Kidney epithelial cell (primary cell): Measurements from ENCODE around the gene FGF2. TPM values are rescaled to one million over a fixed set of nuclear protein-coding genes. Genes with fewer than 3 reads are reported as not detected.

ENCODE experiments used
- DNase-seq: peaks from one replicate; pipeline ENCODE4 v3.0.0-alpha.2; 2010; ENCODE audit warnings: low read depth
- H3K27me3 ChIP-seq: 2 replicates; pipeline ENCODE4 v1.6.0; 2011; ENCODE audit warnings: low read length; ENCODE audit not compliant: control insufficient read depth, insufficient read depth
- H3K36me3 ChIP-seq: 2 replicates; pipeline ENCODE4 v1.5.1; 2011; ENCODE audit warnings: low read length; ENCODE audit not compliant: control insufficient read depth, insufficient read depth
- H3K4me3 ChIP-seq: 2 replicates; pipeline ENCODE4 v1.5.1; 2011; ENCODE audit warnings: low read depth, mild to moderate bottlenecking, control low read depth, low read length
- CTCF ChIP-seq: IDR thresholded peaks from 2 replicates; pipeline ENCODE4 v1.5.1; 2011; ENCODE audit warnings: mild to moderate bottlenecking, moderate library complexity, low read length, control low read depth, inconsistent platforms; ENCODE audit not compliant: insufficient read depth, poor library complexity, severe bottlenecking
- total RNA-seq: library from RNA; depleted of rRNA; stranded (reverse); fragments of >200 nt; gene quantifications from 2 replicates; pipeline ENCODE4 v1.2.3, GENCODE V29; 2015

The FGF2 gene
- total RNA-seq, 1 donor from 2014 or later: 29.4 TPM

GRCh38 chr4:122882857-122883735, 56.5 kb downstream of the FGF2 start:
- Histone ChIP-seq H3K4me3 (no peak overlapping the region), H3K36me3 (peaks cover 2% of the 10 kb centered on the region), H3K27me3 (no peaks in the 10 kb centered on the region)
- DNase-seq: no peak
- TF ChIP-seq CTCF: no peak

DNA sequence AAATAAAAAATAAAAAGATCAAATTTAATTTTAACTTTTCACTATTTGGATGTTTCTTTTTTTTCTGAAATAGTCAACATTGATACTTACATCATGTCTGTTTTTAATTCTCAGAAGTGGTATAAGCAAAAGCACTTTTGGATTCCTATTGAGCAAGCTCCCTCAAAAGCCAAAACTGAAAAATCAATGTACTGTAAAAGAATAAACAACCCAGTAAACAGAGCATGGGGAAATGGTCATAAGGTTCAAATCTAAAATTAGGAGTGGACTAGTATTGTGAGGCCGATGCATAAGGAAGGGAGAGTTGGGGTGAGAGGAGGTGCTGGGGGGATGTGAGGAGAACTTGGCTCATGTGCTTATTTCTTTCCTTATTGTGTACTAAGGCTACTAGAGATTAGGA, 57.9 kb downstream of the FGF2 start:
- Histone ChIP-seq H3K27me3 (no peaks in the 10 kb centered on the region), H3K36me3 (peaks cover 2% of the 10 kb centered on the region), H3K4me3 (no peak overlapping the region)
- no peak for DNase-seq
- TF ChIP-seq CTCF: no peak

GRCh38 chr4:122889726-122890125, 63.1 kb downstream of the FGF2 start:
- DNase-seq: no peak
- Histone ChIP-seq H3K4me3 (no peak overlapping the region), H3K36me3 (no peaks in the 10 kb centered on the region), H3K27me3 (no peaks in the 10 kb centered on the region)
- TF ChIP-seq CTCF: no peak

- no peaks in the 10 kb centered on the region for H3K27me3 ChIP-seq
- H3K4me3 ChIP-seq: no peak overlapping the region
- H3K36me3 ChIP-seq: no peaks in the 10 kb centered on the region
- DNase-seq: no peak
- TF ChIP-seq CTCF: no peak
Measured at GRCh38 chr4:122890147-122890795, 63.6 kb downstream of the FGF2 start.

DNA sequence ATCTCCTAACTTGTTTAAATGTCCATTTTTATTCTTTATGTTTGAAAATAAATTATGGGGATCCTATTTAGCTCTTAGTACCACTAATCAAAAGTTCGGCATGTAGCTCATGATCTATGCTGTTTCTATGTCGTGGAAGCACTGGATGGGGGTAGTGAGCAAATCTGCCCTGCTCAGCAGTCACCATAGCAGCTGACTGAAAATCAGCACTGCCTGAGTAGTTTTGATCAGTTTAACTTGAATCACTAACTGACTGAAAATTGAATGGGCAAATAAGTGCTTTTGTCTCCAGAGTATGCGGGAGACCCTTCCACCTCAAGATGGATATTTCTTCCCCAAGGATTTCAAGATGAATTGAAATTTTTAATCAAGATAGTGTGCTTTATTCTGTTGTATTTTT, 68.2 kb downstream of the FGF2 start:
- Histone ChIP-seq H3K27me3 (no peaks in the 10 kb centered on the region), H3K36me3 (no peaks in the 10 kb centered on the region), H3K4me3 (no peak overlapping the region)
- peak; percentile 31 for DNase-seq
- no peak for TF ChIP-seq CTCF
